K562 (cell line): Measurements from ENCODE around the gene C6orf163.

Experiments used
- BRCA1 ChIP-seq, 2 experiments: fragments of 450-650 bp in 1 of 2; sonication (generic) in 1 of 2; formaldehyde crosslinking in 1 of 2; IDR thresholded peaks; 2 replicates each; pipeline versions ENCODE4 v1.5.0 to v1.6.1; 2017 to 2020; ENCODE audit warnings: mild to moderate bottlenecking in 1 of 2, missing genetic modification reagents in 1 of 2
- CBFB ChIP-seq: sonication (generic); formaldehyde crosslinking; IDR thresholded peaks from 2 replicates; pipeline ENCODE4 v1.4.0; 2020; ENCODE audit warnings: mild to moderate bottlenecking, missing genetic modification reagents
- ZBTB1 ChIP-seq: sonication (generic); formaldehyde crosslinking; IDR thresholded peaks from 2 replicates; pipeline ENCODE4 v1.8.1; 2023; ENCODE audit warnings: missing genetic modification reagents, low read depth, mild to moderate bottlenecking, borderline replicate concordance

- TF ChIP-seq ZBTB1 (CRISPR knock-in tag), result no peak
- TF ChIP-seq BRCA1 (IDR thresholded peaks at IDR 0.05), result no peak
- no peak for TF ChIP-seq BRCA1 (CRISPR knock-in tag; IDR thresholded peaks at IDR 0.05)
- TF ChIP-seq CBFB, result no peak
Observed at GRCh38 chr6:87366072-87366827, 21.6 kb downstream of the C6orf163 start.
